Fibroblast of lung (primary cell): ENCODE data around the gene CORO2B. TPM values are rescaled to one million over a fixed set of nuclear protein-coding genes. Genes with fewer than 3 reads are reported as not detected.

Experiments used
- DNase-seq, 2 donors: peaks; one replicate each; pipeline versions ENCODE4 v3.0.0 to v3.0.0-alpha.2; 2010; ENCODE audit warnings: low read depth in 2 of 2
- H2AFZ ChIP-seq: 2 replicates; pipeline ENCODE4 v1.5.1; 2012; ENCODE audit warnings: low read length, control low read depth, inconsistent platforms
- H3K27ac ChIP-seq: 2 replicates; pipeline ENCODE4 v1.5.1; 2011; ENCODE audit warnings: low read length, control low read depth; ENCODE audit not compliant: insufficient read depth
- H3K27me3 ChIP-seq: 2 replicates; pipeline ENCODE4 v1.5.1; 2011; ENCODE audit warnings: mild to moderate bottlenecking, low read length; ENCODE audit not compliant: control insufficient read depth, insufficient read depth
- H3K36me3 ChIP-seq: 2 replicates; pipeline ENCODE4 v1.5.1; 2011; ENCODE audit warnings: low read length; ENCODE audit not compliant: control insufficient read depth, insufficient read depth
- H3K4me1 ChIP-seq: 2 replicates; pipeline ENCODE4 v1.5.1; 2011; ENCODE audit warnings: low read length; ENCODE audit not compliant: control insufficient read depth, insufficient read depth; ENCODE audit errors: extremely low read depth
- H3K4me2 ChIP-seq: 2 replicates; pipeline ENCODE4 v1.5.1; 2011; ENCODE audit warnings: low read length, control low read depth; ENCODE audit not compliant: insufficient read depth; ENCODE audit errors: extremely low read depth
- H3K4me3 ChIP-seq, 4 experiments: fragments of 200-600 bp in 1 of 4; sonication (generic) in 1 of 4; replicated peaks in 1 of 4; 2 replicates each; pipeline ENCODE4 v1.5.1; 2011 to 2016; ENCODE audit warnings: low read length in 4 of 4, low read depth in 3 of 4, mild to moderate bottlenecking in 3 of 4, control low read depth in 2 of 4, inconsistent platforms in 1 of 4, mixed read lengths in 1 of 4; ENCODE audit not compliant: insufficient read depth in 1 of 4; ENCODE audit errors: control extremely low read depth in 1 of 4
- H3K79me2 ChIP-seq: 2 replicates; pipeline ENCODE4 v1.5.1; 2012; ENCODE audit warnings: mild to moderate bottlenecking, low read length, inconsistent platforms; ENCODE audit not compliant: control insufficient read depth, insufficient read depth
- H3K9ac ChIP-seq: 2 replicates; pipeline ENCODE4 v1.5.1; 2011; ENCODE audit warnings: mild to moderate bottlenecking, low read length, control low read depth; ENCODE audit not compliant: insufficient read depth
- H3K9me3 ChIP-seq: 2 replicates; pipeline ENCODE4 v1.5.1; 2012; ENCODE audit warnings: low read depth, low read length; ENCODE audit not compliant: control insufficient read depth, insufficient read depth
- H4K20me1 ChIP-seq: 2 replicates; pipeline ENCODE4 v1.5.1; 2011; ENCODE audit warnings: low read length; ENCODE audit not compliant: control insufficient read depth, insufficient read depth; ENCODE audit errors: extremely low read depth
- EZH2 ChIP-seq: IDR thresholded peaks from 2 replicates; pipeline ENCODE4 v1.5.1; 2012; ENCODE audit warnings: low read length, control low read depth, mild to moderate bottlenecking; ENCODE audit errors: missing control alignments
- polyA plus RNA-seq, 2 donors: library from polyadenylated mRNA; depleted of rRNA in 1 of 2; stranded (reverse) in 1 of 2; unstranded in 1 of 2; fragments of >200 nt; gene quantifications; 2 replicates each; pipeline ENCODE4 v1.2.1, GENCODE V29; 2011 to 2012; ENCODE audit warnings: missing spikeins in 1 of 2
- total RNA-seq: library from RNA; depleted of rRNA; stranded (reverse); fragments of >200 nt; gene quantifications from 2 replicates; pipeline ENCODE4 v1.2.1, GENCODE V29; 2014
- TF ChIP-seq, protein P1 (sequence below), 2 donors: IDR thresholded peaks in 1 of 2; conservative IDR thresholded peaks in 1 of 2; 1 replicate in 1 of 2; 2 replicates in 1 of 2; pipeline ENCODE4 v1.5.1; 2011 to 2012; ENCODE audit warnings: low read length in 2 of 2, control low read depth in 1 of 2, inconsistent platforms in 1 of 2, low read depth in 1 of 2, mild to moderate bottlenecking in 1 of 2

Gene CORO2B
- total and polyA plus RNA-seq, 2 donors (not counting 1 experiment from before 2014, with no cell fraction given): 17.5 to 25.3 TPM

DNA sequence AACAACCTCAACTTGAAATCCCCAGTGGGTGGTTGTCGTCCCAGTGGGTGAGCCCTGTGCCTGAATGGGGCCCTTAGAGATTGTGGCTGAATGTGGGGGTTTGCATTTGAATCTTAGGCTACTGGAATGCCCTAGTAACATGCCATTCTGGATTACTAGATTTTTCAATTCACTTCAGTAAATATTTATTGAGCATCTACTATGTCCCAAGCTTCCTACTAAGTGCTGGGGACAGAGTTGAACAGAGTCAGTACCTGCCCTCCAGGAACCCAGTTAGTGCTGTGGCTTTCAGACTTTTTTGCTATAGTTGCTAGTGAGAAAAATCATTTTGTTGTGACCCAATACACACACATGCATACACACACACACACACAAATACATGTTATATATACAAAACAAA lies 39.0 kb downstream of the CORO2B start:
- H2AFZ ChIP-seq: no peak overlapping the region
- no peak overlapping the region for H3K27ac ChIP-seq
- H3K9me3 ChIP-seq: no peaks in the 10 kb centered on the region
- no peak overlapping the region for H3K4me2 ChIP-seq
- H3K27me3 ChIP-seq: no peaks in the 10 kb centered on the region
- no peaks in the 10 kb centered on the region for H3K36me3 ChIP-seq
- TF ChIP-seq EZH2: no peak
- TF ChIP-seq, protein P1, sequence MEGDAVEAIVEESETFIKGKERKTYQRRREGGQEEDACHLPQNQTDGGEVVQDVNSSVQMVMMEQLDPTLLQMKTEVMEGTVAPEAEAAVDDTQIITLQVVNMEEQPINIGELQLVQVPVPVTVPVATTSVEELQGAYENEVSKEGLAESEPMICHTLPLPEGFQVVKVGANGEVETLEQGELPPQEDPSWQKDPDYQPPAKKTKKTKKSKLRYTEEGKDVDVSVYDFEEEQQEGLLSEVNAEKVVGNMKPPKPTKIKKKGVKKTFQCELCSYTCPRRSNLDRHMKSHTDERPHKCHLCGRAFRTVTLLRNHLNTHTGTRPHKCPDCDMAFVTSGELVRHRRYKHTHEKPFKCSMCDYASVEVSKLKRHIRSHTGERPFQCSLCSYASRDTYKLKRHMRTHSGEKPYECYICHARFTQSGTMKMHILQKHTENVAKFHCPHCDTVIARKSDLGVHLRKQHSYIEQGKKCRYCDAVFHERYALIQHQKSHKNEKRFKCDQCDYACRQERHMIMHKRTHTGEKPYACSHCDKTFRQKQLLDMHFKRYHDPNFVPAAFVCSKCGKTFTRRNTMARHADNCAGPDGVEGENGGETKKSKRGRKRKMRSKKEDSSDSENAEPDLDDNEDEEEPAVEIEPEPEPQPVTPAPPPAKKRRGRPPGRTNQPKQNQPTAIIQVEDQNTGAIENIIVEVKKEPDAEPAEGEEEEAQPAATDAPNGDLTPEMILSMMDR (conservative IDR thresholded peaks at IDR 0.05 in 1 of 2, IDR thresholded peaks at IDR 0.05 in 1 of 2; ENCODE audit: low read depth in 1 of 2, low read length in 2 of 2): no peak
- H3K9ac ChIP-seq: no peak overlapping the region
- H3K4me1 ChIP-seq: peaks cover 49% of the 10 kb centered on the region
- no peak overlapping the region for H3K4me3 ChIP-seq
- H4K20me1 ChIP-seq: no peaks in the 10 kb centered on the region
- peaks cover 55% of the 10 kb centered on the region for H3K79me2 ChIP-seq
- DNase-seq: no peak

DNA sequence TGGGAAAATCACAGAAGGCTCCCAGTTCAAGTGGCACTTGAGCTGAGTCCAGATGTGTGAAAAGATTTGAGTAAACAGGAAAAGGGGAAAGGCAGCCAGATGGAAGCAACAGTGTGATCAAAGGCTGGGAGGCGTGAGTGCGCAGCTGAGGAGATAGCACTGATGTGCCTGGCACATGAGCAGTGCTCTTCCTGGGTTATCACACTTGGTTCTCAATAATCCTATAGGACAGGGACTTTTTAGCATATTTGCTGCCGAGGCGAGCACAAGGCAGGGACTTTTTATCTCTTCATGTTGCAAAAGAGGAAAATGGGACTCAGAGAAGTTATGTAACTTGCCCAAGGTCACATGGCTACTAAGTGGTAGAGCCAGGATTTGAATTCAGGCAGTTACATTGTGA lies 39.6 kb downstream of the CORO2B start:
- Histone ChIP-seq H3K9ac (no peak overlapping the region), H3K4me1 (peaks cover 50% of the 10 kb centered on the region), H3K27me3 (no peaks in the 10 kb centered on the region), H4K20me1 (no peaks in the 10 kb centered on the region), H3K9me3 (no peaks in the 10 kb centered on the region), H3K36me3 (no peaks in the 10 kb centered on the region), H3K4me2 (no peak overlapping the region), H3K4me3 (no peak overlapping the region), H3K27ac (peak overlapping the region; percentile 6), H2AFZ (no peak overlapping the region), H3K79me2 (peaks cover 53% of the 10 kb centered on the region)
- no peak for DNase-seq
- TF ChIP-seq, protein P1 (conservative IDR thresholded peaks at IDR 0.05 in 1 of 2, IDR thresholded peaks at IDR 0.05 in 1 of 2; ENCODE audit: low read depth in 1 of 2, low read length in 2 of 2): no peak
- TF ChIP-seq EZH2: no peak

DNA sequence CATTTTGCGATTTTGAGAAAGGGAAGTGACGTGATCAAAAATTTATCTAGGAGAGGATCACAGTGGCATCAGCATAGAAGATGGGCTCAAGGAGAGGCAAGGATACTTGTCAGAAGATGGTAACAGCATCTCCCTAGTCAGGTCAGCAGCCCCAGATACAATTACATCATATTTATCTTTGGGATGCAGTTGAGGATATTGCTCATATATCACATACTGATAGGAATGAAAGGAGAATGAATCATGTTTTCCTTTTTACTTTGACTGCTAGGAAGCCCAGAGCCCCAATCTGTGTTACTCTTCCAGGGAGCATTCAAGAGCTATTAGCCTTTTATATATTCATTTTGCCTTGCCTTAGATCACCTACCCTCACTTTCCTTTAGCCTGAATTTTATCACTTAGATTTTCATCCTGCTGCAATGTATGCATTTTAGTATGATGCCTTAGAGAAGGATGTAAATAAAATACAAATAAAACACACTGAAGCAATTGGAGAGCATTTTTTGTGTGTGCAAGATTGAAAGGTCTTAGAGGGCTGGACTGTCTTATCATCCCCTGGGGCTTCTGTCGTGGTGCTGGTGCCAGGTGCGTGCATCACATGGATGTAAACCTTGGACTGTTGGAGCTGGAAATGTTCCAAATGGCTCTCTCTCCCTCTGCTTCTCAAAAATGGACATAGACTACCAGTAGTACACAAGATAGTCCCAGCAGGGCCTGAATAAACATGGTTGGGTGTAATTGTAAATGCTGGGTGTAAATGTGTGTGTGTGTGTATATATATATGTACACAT lies 40.3 kb downstream of the CORO2B start:
- Histone ChIP-seq H3K36me3 (no peaks in the 10 kb centered on the region), H3K4me3 (no peak overlapping the region), H3K27ac (peak overlapping the region; percentile 41), H4K20me1 (no peaks in the 10 kb centered on the region), H3K27me3 (no peaks in the 10 kb centered on the region), H3K4me2 (peak overlapping the region; percentile 41), H3K9me3 (no peaks in the 10 kb centered on the region), H3K4me1 (peaks cover 57% of the 10 kb centered on the region), H2AFZ (no peak overlapping the region), H3K9ac (no peak overlapping the region), H3K79me2 (peaks cover 52% of the 10 kb centered on the region)
- no peak for TF ChIP-seq EZH2
- TF ChIP-seq, protein P1 (conservative IDR thresholded peaks at IDR 0.05 in 1 of 2, IDR thresholded peaks at IDR 0.05 in 1 of 2; ENCODE audit: low read depth in 1 of 2, low read length in 2 of 2): no peak
- peak in 1 of 2 donors; percentile 78 for DNase-seq
